ENCODE measurements around the gene OR5D18.
"Not testable (repeated sequence)": the region's sequence is repeated elsewhere in the genome, so short reads cannot be mapped to it uniquely, and the experiment has no call there.

OR5D18 gene

GRCh38 chr11:55819330-55819729 lies at the start of gene OR5D18:
Gene OR5D18, plus strand, starts transcription at chr11:55819630. Its CDS starts 0 bp downstream, at chr11:55819630.
- no peak for DNase-seq

- DNase-seq, result no peak
Observed at GRCh38 chr11:55773138-55773537, 46.3 kb upstream of the OR5D18 start, which contains the start of gene OR5D13. Gene OR5D13, plus strand, starts transcription at chr11:55773438. Its CDS starts 0 bp downstream, at chr11:55773438.

GRCh38 chr11:55791606-55792005 lies 27.8 kb upstream of the OR5D18 start:
- DNase-seq, result no peak

GRCh38 chr11:55793321-55793720 lies 26.1 kb upstream of the OR5D18 start:
- no peak for DNase-seq

GRCh38 chr11:55795256-55795655 lies 24.2 kb upstream of the OR5D18 start, which contains the start of gene OR5D14:
Gene OR5D14, plus strand, starts transcription at chr11:55795556. Its CDS starts 0 bp downstream, at chr11:55795556.
- no peak for DNase-seq

- no peak for DNase-seq
Observed at GRCh38 chr11:55806248-55806647, 13.2 kb upstream of the OR5D18 start.

GRCh38 chr11:55811067-55811466 lies 8.4 kb upstream of the OR5D18 start, which contains the start of gene OR5L1:
Gene OR5L1, plus strand, starts transcription at chr11:55811367. Its CDS starts 100 bp downstream, at chr11:55811467.
- no peak for DNase-seq

GRCh38 chr11:55826919-55827318 lies 7.5 kb downstream of the OR5D18 start, which contains the start of gene OR5L2:
Gene OR5L2, plus strand, starts transcription at chr11:55827219. Its CDS starts 0 bp downstream, at chr11:55827219.
- no peak for DNase-seq

GRCh38 chr11:55838452-55838851 lies 19.0 kb downstream of the OR5D18 start, which contains the start of gene OR5D16:
Gene OR5D16, plus strand, starts transcription at chr11:55838752. Its CDS starts 0 bp downstream, at chr11:55838752.
- DNase-seq, result no peak

- DNase-seq, result no peak
Observed at GRCh38 chr11:55847453-55847852, 28.0 kb downstream of the OR5D18 start.

GRCh38 chr11:55849037-55849436 lies 29.6 kb downstream of the OR5D18 start:
- no peak for DNase-seq

GRCh38 chr11:55852141-55852540 lies 32.7 kb downstream of the OR5D18 start:
- no peak for DNase-seq

- no peak for DNase-seq
Observed at GRCh38 chr11:55854704-55855103, 35.3 kb downstream of the OR5D18 start.

- not testable (repeated sequence) for DNase-seq
Observed at GRCh38 chr11:55867354-55867753, 47.9 kb downstream of the OR5D18 start.
